NCI-H446 (cell line): ENCODE data around the gene CCDC178.

Source experiments
- DNase-seq, 2 experiments: peaks; one replicate each; lab custom pipeline; 2025; lab: John Stamatoyannopoulos, UW

CCDC178 gene

GRCh38 chr18:33116376-33116775 lies 324.1 kb downstream of the CCDC178 start:
- no peak for DNase-seq

- DNase-seq, result no peak
Measured at GRCh38 chr18:33115917-33116316, 324.6 kb downstream of the CCDC178 start.

- no peak for DNase-seq
Measured at GRCh38 chr18:33115476-33115875, 325.0 kb downstream of the CCDC178 start.

- DNase-seq, result no peak
Measured at GRCh38 chr18:33114749-33115148, 325.8 kb downstream of the CCDC178 start.

GRCh38 chr18:33113416-33113815 lies 327.1 kb downstream of the CCDC178 start:
- DNase-seq, result no peak

GRCh38 chr18:33107511-33107910 lies 333.0 kb downstream of the CCDC178 start:
- DNase-seq, result no peak

- DNase-seq, result no peak
Measured at GRCh38 chr18:33101316-33101715, 339.2 kb downstream of the CCDC178 start.

GRCh38 chr18:33099626-33100025 lies 340.9 kb downstream of the CCDC178 start:
- no peak for DNase-seq

- no peak for DNase-seq
Measured at GRCh38 chr18:33097126-33097525, 343.4 kb downstream of the CCDC178 start.

- no peak for DNase-seq
Measured at GRCh38 chr18:33090461-33090860, 350.1 kb downstream of the CCDC178 start.

- DNase-seq, result no peak
Measured at GRCh38 chr18:33076601-33077000, 363.9 kb downstream of the CCDC178 start.

- DNase-seq, result no peak
Measured at GRCh38 chr18:33074125-33074524, 366.4 kb downstream of the CCDC178 start.

- DNase-seq, result no peak
Measured at GRCh38 chr18:33062834-33063364, 377.6 kb downstream of the CCDC178 start.

- DNase-seq, result no peak
Measured at GRCh38 chr18:33052886-33053285, 387.6 kb downstream of the CCDC178 start.

- peak in 1 of 2 experiments; percentile 23 for DNase-seq
Measured at GRCh38 chr18:33051407-33051806, 389.1 kb downstream of the CCDC178 start.

GRCh38 chr18:33040213-33040612 lies 400.3 kb downstream of the CCDC178 start:
- no peak for DNase-seq

- no peak for DNase-seq
Measured at GRCh38 chr18:33034945-33035344, 405.6 kb downstream of the CCDC178 start.

- DNase-seq, result no peak
Measured at GRCh38 chr18:33034212-33034611, 406.3 kb downstream of the CCDC178 start.

GRCh38 chr18:33022370-33022769 lies 418.2 kb downstream of the CCDC178 start:
- no peak for DNase-seq

GRCh38 chr18:33020877-33021276 lies 419.6 kb downstream of the CCDC178 start:
- no peak for DNase-seq

GRCh38 chr18:33014060-33014796 lies 426.3 kb downstream of the CCDC178 start:
- no peak for DNase-seq

- no peak for DNase-seq
Measured at GRCh38 chr18:33010149-33010548, 430.4 kb downstream of the CCDC178 start.

GRCh38 chr18:32998921-32999320 lies 441.6 kb downstream of the CCDC178 start:
- no peak for DNase-seq

GRCh38 chr18:32998285-32998684 lies 442.2 kb downstream of the CCDC178 start:
- DNase-seq, result no peak
